ENCODE measurements around the gene HSF5.
"Not testable (repeated sequence)": the region's sequence is repeated elsewhere in the genome, so short reads cannot be mapped to it uniquely, and the experiment has no call there.

Gene HSF5

GRCh38 chr17:58398574-58399266 is 89.5 kb downstream of the HSF5 start:
- H3K4me3 Mint-ChIP-seq = no peak overlapping the region
- H3K27me3 Mint-ChIP-seq = no peaks in the 10 kb centered on the region
- no peak for ATAC-seq (replicated peaks; ENCODE audit: extremely low read depth, poor library complexity, severe bottlenecking)
- H3K27ac Mint-ChIP-seq (ENCODE audit: low read depth) = no peak overlapping the region
- no peaks in the 10 kb centered on the region for H3K9me3 Mint-ChIP-seq
- H3K4me1 Mint-ChIP-seq = no peaks in the 10 kb centered on the region
- no peak for DNase-seq (ENCODE audit: low spot score in 2 of 2)
- H3K36me3 Mint-ChIP-seq (ENCODE audit: insufficient read depth) = no peaks in the 10 kb centered on the region

- not testable (repeated sequence) for H3K27me3 Mint-ChIP-seq; ATAC-seq (replicated peaks; ENCODE audit: extremely low read depth, poor library complexity, severe bottlenecking); H3K36me3 Mint-ChIP-seq (ENCODE audit: insufficient read depth); H3K4me1 Mint-ChIP-seq; H3K9me3 Mint-ChIP-seq; H3K27ac Mint-ChIP-seq (ENCODE audit: low read depth); H3K4me3 Mint-ChIP-seq; DNase-seq (ENCODE audit: low spot score in 2 of 2)
Observed at GRCh38 chr17:58397421-58397820, 90.8 kb downstream of the HSF5 start.

- Mint-ChIP-seq H3K4me3 (no peak overlapping the region), H3K36me3 (ENCODE audit: insufficient read depth) (no peaks in the 10 kb centered on the region), H3K4me1 (no peaks in the 10 kb centered on the region), H3K9me3 (no peaks in the 10 kb centered on the region), H3K27ac (ENCODE audit: low read depth) (no peak overlapping the region), H3K27me3 (no peaks in the 10 kb centered on the region)
- ATAC-seq (replicated peaks; ENCODE audit: extremely low read depth, poor library complexity, severe bottlenecking) (no peak), DNase-seq (ENCODE audit: low spot score in 2 of 2) (no peak)
Observed at GRCh38 chr17:58396173-58396572, 92.0 kb downstream of the HSF5 start.

DNA sequence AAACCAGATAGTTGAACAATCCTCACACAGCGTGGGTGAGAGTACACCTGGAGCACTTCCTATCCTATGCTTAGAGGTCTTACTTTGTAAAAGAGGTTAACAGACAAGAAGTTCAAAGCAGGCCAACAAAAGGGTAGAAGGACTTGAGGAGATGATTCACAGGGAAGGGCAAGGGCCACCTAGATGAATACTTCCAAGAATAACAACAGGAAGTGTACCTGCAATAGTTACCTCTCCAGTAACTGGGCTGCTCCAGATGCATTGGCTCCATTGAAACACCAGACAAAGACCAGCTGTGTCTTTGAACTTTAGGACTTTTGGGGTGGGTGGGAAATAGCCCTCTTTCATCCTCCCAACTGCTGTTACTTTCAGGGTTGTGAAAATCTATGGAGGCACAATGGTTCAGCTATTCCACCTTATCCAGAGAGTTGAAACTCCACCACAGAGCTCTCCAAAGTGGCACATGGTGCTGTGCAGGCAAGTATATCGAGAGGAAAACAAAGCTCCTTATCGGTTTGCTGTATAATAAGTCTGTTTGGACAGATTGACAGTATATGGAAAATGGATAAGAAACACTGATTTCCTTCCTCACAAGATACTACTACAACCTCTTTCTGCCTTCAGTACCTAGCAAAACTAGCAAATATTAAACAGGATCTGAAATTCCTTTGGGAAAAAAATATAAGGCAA is 93.5 kb downstream of the HSF5 start:
- Mint-ChIP-seq H3K4me1 (no peaks in the 10 kb centered on the region), H3K4me3 (no peak overlapping the region), H3K36me3 (ENCODE audit: insufficient read depth) (no peaks in the 10 kb centered on the region), H3K27me3 (no peaks in the 10 kb centered on the region), H3K27ac (ENCODE audit: low read depth) (peak overlapping the region; percentile 41), H3K9me3 (no peaks in the 10 kb centered on the region)
- DNase-seq (ENCODE audit: low spot score in 2 of 2) = no peak
- ATAC-seq (replicated peaks; ENCODE audit: extremely low read depth, poor library complexity, severe bottlenecking) = no peak

- ATAC-seq (replicated peaks; ENCODE audit: extremely low read depth, poor library complexity, severe bottlenecking) (no peak), DNase-seq (ENCODE audit: low spot score in 2 of 2) (no peak)
- Mint-ChIP-seq H3K4me3 (no peak overlapping the region), H3K4me1 (peaks cover 12% of the 10 kb centered on the region), H3K36me3 (ENCODE audit: insufficient read depth) (peaks cover 2% of the 10 kb centered on the region), H3K9me3 (no peaks in the 10 kb centered on the region), H3K27me3 (no peaks in the 10 kb centered on the region), H3K27ac (ENCODE audit: low read depth) (no peak overlapping the region)
Observed at GRCh38 chr17:58391302-58391984, 96.8 kb downstream of the HSF5 start.

DNA sequence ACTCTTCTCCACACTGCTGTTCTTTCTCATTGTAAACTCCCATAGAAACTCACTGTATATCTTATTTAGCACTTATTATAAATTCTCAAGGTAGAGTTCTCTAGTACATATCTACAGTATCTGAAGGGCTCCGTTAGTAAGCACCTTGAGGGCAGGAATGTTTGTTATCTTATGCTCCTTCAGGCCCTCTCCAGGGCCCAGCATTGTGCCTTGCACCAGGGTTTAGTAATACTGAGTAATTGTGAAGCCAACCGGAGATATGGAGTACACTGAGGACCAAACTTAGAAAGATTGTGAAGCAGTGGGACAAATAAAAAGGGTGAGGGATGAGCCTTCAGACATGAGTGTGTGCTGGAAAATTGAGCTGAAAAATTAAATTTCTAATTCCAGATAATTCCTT is 97.3 kb downstream of the HSF5 start:
- DNase-seq (ENCODE audit: low spot score in 2 of 2) = no peak
- H3K4me1 Mint-ChIP-seq = peaks cover 12% of the 10 kb centered on the region
- peaks cover 2% of the 10 kb centered on the region for H3K36me3 Mint-ChIP-seq (ENCODE audit: insufficient read depth)
- no peak overlapping the region for H3K4me3 Mint-ChIP-seq
- H3K27ac Mint-ChIP-seq (ENCODE audit: low read depth) = no peak overlapping the region
- ATAC-seq (replicated peaks; ENCODE audit: extremely low read depth, poor library complexity, severe bottlenecking) = no peak
- no peaks in the 10 kb centered on the region for H3K9me3 Mint-ChIP-seq
- H3K27me3 Mint-ChIP-seq = no peaks in the 10 kb centered on the region

DNA sequence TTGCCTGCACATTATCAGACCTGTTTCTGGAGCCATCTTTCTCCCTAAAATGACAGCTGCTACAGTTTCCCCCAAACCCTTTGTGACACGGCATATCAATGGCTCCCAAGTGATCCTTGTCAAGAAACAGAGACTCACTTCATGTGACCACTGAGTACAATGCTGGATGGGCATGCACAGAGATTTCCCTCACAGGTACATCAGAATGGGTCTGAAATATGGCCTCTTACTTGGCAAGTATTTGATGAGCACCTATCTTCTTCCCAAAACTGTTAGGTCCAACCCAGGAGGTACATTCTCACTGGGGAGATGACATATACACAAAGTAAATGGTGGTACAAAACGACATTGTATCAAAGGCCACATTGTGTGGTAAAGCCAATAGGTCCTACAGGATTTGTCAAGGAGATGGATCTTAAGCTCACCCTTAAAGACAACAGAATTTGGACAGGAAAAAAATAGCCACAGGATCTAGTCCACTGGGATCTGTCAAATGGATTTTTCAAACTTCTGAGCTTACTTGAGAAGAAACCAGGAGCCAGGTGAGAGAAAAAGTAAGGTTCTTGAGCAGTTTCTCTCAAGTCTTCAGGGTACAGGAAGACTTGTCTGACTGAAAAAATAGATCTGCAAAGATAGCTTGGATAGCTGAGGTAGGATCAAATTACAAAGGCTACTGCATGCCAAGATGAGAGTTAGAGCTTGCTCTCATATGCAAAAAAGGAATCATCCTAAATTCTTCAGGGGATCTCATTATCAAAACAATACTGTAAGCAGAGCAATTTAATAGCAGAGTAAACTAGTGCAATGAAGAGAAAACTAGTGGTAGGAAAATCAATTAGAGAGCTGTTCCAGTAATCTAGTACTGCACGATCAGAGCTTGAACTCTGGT is 99.7 kb downstream of the HSF5 start:
- DNase-seq (ENCODE audit: low spot score in 2 of 2) = no peak
- Mint-ChIP-seq H3K4me3 (no peak overlapping the region), H3K4me1 (peaks cover 17% of the 10 kb centered on the region), H3K36me3 (ENCODE audit: insufficient read depth) (peaks cover 2% of the 10 kb centered on the region), H3K27me3 (no peaks in the 10 kb centered on the region), H3K27ac (ENCODE audit: low read depth) (no peak overlapping the region), H3K9me3 (no peaks in the 10 kb centered on the region)
- ATAC-seq (replicated peaks; ENCODE audit: extremely low read depth, poor library complexity, severe bottlenecking) = no peak

DNA sequence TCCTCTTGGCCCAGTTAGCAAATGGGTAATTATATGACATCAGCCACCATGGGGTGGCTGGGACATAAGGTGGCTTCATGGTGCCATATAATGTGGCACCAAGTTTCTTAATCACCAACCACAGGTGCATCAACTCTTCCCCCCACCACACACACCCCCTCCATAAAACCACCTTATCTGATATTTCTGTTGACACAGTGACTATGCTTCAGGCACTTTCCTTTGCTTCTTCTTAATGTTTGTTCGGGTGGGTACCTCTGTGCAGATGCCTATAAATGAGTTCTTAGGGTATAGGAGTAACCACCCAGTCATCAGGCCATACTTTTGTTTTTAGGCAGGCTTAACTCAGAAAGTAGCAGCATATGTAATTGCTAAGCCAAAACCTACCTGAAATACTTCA is 100.4 kb downstream of the HSF5 start:
- peaks cover 17% of the 10 kb centered on the region for H3K4me1 Mint-ChIP-seq
- peak; percentile 82 for ATAC-seq (replicated peaks; ENCODE audit: extremely low read depth, poor library complexity, severe bottlenecking)
- H3K9me3 Mint-ChIP-seq = no peaks in the 10 kb centered on the region
- peaks cover 3% of the 10 kb centered on the region for H3K36me3 Mint-ChIP-seq (ENCODE audit: insufficient read depth)
- no peak overlapping the region for H3K4me3 Mint-ChIP-seq
- H3K27ac Mint-ChIP-seq (ENCODE audit: low read depth) = no peak overlapping the region
- no peak for DNase-seq (ENCODE audit: low spot score in 2 of 2)
- no peaks in the 10 kb centered on the region for H3K27me3 Mint-ChIP-seq

DNA sequence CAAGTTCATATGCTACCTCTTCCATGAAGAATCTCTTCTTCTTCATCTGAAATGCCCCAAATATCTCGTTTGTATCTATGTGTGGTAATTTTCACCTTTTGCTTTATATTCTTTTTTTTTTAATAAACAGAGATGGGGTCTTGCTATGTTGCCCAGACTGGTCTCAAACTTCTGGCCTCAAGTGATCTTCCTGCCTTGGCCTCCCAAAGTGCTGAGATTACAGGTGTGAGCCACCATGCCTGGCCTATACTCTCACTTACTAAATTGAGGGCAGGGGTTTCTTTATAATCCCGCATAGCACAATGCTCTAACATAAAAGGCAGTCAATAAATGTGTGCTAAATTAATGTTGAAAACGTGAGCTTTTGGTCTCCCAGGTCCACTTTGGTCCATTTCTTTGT is 101.5 kb downstream of the HSF5 start:
- DNase-seq (ENCODE audit: low spot score in 2 of 2) (no peak), ATAC-seq (replicated peaks; ENCODE audit: extremely low read depth, poor library complexity, severe bottlenecking) (no peak)
- Mint-ChIP-seq H3K9me3 (no peaks in the 10 kb centered on the region), H3K36me3 (ENCODE audit: insufficient read depth) (peaks cover 5% of the 10 kb centered on the region), H3K4me1 (peaks cover 28% of the 10 kb centered on the region), H3K4me3 (no peak overlapping the region), H3K27me3 (no peaks in the 10 kb centered on the region), H3K27ac (ENCODE audit: low read depth) (no peak overlapping the region)

GRCh38 chr17:58385359-58385899 is 102.8 kb downstream of the HSF5 start:
- no peak for DNase-seq (ENCODE audit: low spot score in 2 of 2)
- no peak for ATAC-seq (replicated peaks; ENCODE audit: extremely low read depth, poor library complexity, severe bottlenecking)
- Mint-ChIP-seq H3K27me3 (no peaks in the 10 kb centered on the region), H3K36me3 (ENCODE audit: insufficient read depth) (peaks cover 10% of the 10 kb centered on the region), H3K27ac (ENCODE audit: low read depth) (peak overlapping the region; percentile 64), H3K4me3 (no peak overlapping the region), H3K4me1 (peaks cover 39% of the 10 kb centered on the region), H3K9me3 (no peaks in the 10 kb centered on the region)

GRCh38 chr17:58384897-58385296 is 103.3 kb downstream of the HSF5 start:
- no peak overlapping the region for H3K4me3 Mint-ChIP-seq
- H3K4me1 Mint-ChIP-seq = peaks cover 43% of the 10 kb centered on the region
- H3K36me3 Mint-ChIP-seq (ENCODE audit: insufficient read depth) = peaks cover 10% of the 10 kb centered on the region
- DNase-seq (ENCODE audit: low spot score in 2 of 2) = no peak
- peak overlapping the region; percentile 64 for H3K27ac Mint-ChIP-seq (ENCODE audit: low read depth)
- H3K9me3 Mint-ChIP-seq = no peaks in the 10 kb centered on the region
- no peak for ATAC-seq (replicated peaks; ENCODE audit: extremely low read depth, poor library complexity, severe bottlenecking)
- no peaks in the 10 kb centered on the region for H3K27me3 Mint-ChIP-seq

DNA sequence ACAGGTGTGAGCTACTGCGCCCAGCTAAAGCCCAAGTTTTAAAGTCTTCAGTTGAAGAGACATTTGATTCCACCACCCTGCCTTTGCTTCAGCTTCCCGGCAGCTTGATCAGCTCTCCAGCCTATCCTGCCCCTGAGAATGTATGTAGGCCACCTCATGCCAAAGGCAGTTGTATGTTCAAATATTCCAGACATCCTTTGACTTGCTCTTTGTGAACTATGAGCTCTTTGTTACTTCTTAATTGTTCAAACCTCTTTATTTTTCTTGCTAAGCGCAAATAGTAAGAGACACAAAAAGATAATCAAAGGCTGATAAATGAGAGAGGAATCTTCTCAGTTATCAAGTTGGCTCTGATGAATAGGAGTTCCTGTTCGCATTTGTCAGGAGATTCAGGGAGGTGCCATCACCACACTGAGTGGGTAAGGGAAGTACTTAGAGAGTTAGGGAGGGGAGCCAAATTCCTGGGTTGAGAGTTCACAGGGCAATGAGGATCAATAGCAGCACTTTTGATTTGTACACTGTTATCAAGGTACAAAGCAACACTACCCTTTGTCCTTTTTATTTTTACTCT is 104.2 kb downstream of the HSF5 start:
- H3K4me3 Mint-ChIP-seq = no peak overlapping the region

More for the DNA sequence above, 104.2 kb downstream of the HSF5 start:
- no peaks in the 10 kb centered on the region for H3K27me3 Mint-ChIP-seq
- no peak overlapping the region for H3K27ac Mint-ChIP-seq (ENCODE audit: low read depth)
- H3K9me3 Mint-ChIP-seq = no peaks in the 10 kb centered on the region
- H3K36me3 Mint-ChIP-seq (ENCODE audit: insufficient read depth) = peaks cover 10% of the 10 kb centered on the region
- no peak for ATAC-seq (replicated peaks; ENCODE audit: extremely low read depth, poor library complexity, severe bottlenecking)
- no peak for DNase-seq (ENCODE audit: low spot score in 2 of 2)
- H3K4me1 Mint-ChIP-seq = peaks cover 50% of the 10 kb centered on the region

Data from central memory CD8-positive, alpha-beta T cell (primary cell).